Nucleus accumbens (tissue), 56 donors: ENCODE measurements around the gene DCBLD2.
A peak's percentile ranks its signal among the peaks of the same experiment; 100 is the strongest.
"Not testable (repeated sequence)": the region's sequence is repeated elsewhere in the genome, so short reads cannot be mapped to it uniquely, and the experiment has no call there.

Source experiments
- DNase-seq, 56 donors: peaks; one replicate each; lab custom pipeline; 2025; lab: John Stamatoyannopoulos, UW

Gene DCBLD2

GRCh38 chr3:98892263-98892662 is 9.2 kb downstream of the DCBLD2 start:
- DNase-seq, result no peak

- no peak for DNase-seq
Measured at GRCh38 chr3:98890965-98891910, 10.3 kb downstream of the DCBLD2 start.

- no peak for DNase-seq
Measured at GRCh38 chr3:98890181-98890835, 11.2 kb downstream of the DCBLD2 start.

GRCh38 chr3:98887684-98888083 is 13.8 kb downstream of the DCBLD2 start:
- DNase-seq, result no peak

GRCh38 chr3:98886525-98886924 is 15.0 kb downstream of the DCBLD2 start:
- DNase-seq, result no peak

GRCh38 chr3:98885851-98886250 is 15.6 kb downstream of the DCBLD2 start:
- no peak for DNase-seq

GRCh38 chr3:98884675-98885371 is 16.7 kb downstream of the DCBLD2 start:
- DNase-seq, result no peak

- DNase-seq, result not testable (repeated sequence)
Measured at GRCh38 chr3:98882614-98883333, 18.7 kb downstream of the DCBLD2 start.

- no peak for DNase-seq
Measured at GRCh38 chr3:98877132-98877531, 24.4 kb downstream of the DCBLD2 start.

GRCh38 chr3:98875535-98875934 is 26.0 kb downstream of the DCBLD2 start:
- no peak for DNase-seq

GRCh38 chr3:98874602-98875249 is 26.8 kb downstream of the DCBLD2 start:
- no peak for DNase-seq

- no peak for DNase-seq
Measured at GRCh38 chr3:98869391-98869790, 32.1 kb downstream of the DCBLD2 start.

- not testable (repeated sequence) for DNase-seq
Measured at GRCh38 chr3:98857971-98858370, 43.5 kb downstream of the DCBLD2 start.

- not testable (repeated sequence) for DNase-seq
Measured at GRCh38 chr3:98857258-98857657, 44.2 kb downstream of the DCBLD2 start.

- DNase-seq, result no peak
Measured at GRCh38 chr3:98856724-98857123, 44.8 kb downstream of the DCBLD2 start.

- DNase-seq, result peak in 3 of 56 donors; percentile 2 to 30 (median 4)
Measured at GRCh38 chr3:98855806-98856400, 45.6 kb downstream of the DCBLD2 start.

GRCh38 chr3:98848108-98848507 is 53.4 kb downstream of the DCBLD2 start:
- no peak for DNase-seq

GRCh38 chr3:98846101-98846500 is 55.4 kb downstream of the DCBLD2 start:
- DNase-seq, result no peak

GRCh38 chr3:98843266-98843959 is 58.1 kb downstream of the DCBLD2 start:
- no peak for DNase-seq
